Activated gamma-delta T cell treated with Interleukin-2 at 50 U/mL for 16 hours (primary cell): ENCODE results near the gene PRRT4.

Source experiments
- DNase-seq: peaks from one replicate; pipeline ENCODE4 v3.0.0-alpha.2; 2020

The PRRT4 gene

DNA sequence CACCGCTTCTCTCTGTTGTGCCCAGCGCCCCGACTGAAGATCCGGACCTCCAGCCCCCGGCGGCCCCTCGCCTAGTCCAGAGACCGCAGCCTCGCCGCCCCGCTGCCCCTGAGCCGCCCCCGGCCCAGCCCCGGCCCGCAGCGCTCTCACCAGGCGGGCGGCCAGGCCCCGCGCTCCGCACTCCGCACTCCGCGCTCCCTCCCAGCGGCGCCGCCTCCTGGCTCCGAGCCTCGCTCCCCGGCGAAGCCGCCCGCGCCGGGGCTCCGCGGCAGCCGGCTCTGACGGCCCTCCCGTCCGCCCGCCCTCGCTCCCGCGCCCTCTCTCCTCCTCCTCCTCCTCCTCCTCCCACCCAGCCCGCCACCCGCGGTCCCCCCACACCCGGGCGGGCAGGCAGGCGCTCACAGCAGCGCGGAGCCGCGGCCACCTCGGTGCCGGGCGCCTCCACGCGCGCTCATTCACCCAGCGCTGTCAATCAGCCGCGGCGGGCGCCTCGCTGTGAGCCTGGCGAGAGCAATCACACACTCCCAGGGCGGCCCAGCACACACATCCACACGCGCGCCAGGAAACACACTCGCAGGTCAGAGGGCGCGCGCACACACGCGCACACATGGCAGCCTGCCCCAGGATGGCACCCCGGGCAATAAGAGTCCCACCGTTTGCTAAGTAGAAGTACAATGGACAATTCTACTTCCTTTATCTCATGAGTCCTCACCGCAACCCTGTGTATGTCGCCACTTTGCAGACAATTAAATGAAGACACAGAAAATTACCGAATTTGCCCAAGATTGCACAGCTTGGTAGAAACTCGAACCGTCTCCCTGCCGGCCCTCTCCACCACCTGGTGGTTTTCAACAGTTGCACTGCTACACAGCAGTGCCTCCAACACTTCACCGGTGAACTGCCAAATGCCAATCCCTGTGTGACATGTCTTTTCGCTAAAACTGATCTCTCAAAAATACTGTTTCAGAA lies at the start of gene PRRT4:
PRRT4 (minus strand) TSS at position 280 of the 969 bp plus-strand sequence.
- peak; percentile 29 for DNase-seq

- DNase-seq = no peak
Measured at GRCh38 chr7:128410451-128410753, 48.9 kb upstream of the PRRT4 start.

DNA sequence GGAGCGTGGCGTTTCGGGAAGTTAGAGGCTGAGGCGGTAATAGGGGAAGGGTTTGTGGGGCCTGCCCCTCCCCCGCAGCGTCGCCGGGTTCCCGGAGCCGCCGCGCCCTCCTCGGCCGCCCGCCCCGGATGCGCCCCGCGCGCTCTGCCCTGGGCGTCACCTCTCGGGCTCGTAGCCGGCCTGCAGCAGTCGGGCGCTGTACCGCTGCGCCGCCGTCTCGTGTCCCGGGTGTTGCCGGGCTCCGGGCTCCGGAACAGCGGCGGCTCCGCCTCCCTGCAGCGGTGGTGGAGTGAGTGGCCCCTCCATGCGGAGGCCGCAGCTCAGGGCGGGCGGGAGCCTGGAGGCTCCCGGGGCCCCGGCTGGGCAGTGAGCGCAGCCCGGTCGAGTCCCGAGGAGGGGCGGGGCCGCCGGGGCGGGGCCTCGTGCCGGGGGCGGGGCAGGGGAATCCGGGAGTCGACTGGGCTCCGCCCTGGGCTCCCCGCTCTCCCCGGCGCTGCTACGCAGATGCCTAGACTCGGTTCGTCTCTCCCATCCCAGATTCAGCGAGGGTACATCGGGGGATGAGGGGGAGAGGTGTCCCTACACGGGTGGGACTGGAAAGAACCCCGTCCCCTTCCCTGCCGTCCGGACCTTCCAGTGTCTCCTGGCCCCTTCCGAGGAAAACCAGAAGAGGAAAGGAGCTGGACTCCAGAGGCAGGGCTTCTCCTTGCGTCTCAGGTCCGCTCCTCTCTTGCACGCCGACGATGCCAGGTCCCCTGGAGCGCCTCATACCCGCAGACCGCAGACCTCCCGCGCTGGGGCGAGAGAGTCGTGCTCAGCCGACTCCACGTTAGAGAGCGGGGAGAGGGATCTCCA lies 48.3 kb upstream of the PRRT4 start, which contains the start of gene IMPDH1:
IMPDH1 (minus strand) TSS at position 387 of the 855 bp plus-strand sequence; CDS start at position 306, 81 bp downstream.
- peak; percentile 79 for DNase-seq

DNA sequence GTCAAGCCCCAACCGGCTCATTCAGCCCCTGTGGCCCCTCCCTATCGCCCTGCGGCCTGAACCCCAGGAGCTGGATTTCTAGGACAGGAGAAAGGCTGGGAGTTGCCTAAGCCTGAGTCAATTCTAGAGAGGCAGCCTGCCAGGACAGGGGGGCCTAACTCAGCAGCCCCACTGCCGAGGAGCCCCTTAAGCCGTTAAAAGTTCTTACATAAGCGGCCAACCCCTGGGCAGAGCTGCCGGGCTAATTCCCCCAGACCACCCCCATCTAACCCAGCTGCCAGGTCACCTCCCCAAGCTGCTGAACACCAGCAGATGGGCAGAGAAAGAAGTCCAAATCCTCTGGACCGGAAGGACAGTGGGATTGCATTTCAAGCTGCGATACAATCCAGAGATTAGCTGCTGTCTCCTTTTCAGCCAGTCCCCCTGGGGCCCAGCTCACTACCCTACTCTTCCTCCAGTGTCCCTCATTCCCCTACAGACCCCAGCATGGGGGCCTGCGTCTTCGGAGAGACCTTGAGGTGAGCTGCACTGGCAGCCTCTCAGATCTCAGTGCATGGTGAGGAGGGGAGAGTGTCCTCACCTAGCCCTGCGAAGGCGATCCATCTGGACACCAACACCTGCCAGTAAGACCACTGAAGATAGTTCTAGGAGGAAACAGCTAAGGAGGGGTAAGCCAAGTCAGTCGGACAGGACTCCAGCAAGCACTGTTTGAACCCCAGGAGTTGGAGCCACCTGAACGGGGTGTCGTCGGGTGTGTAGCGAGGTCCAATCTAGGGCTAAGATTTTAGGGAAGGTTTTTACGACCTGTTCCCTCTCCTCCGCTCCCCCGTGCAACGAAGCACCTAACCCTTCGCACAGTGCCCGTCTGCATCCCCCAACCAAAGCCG lies 47.5 kb upstream of the PRRT4 start:
- no peak for DNase-seq

GRCh38 chr7:128407751-128408708 lies 46.5 kb upstream of the PRRT4 start:
- DNase-seq = no peak

- no peak for DNase-seq
Measured at GRCh38 chr7:128407233-128407589, 45.7 kb upstream of the PRRT4 start.

GRCh38 chr7:128406314-128407232 lies 45.1 kb upstream of the PRRT4 start:
- DNase-seq = no peak

GRCh38 chr7:128405471-128406313 lies 44.2 kb upstream of the PRRT4 start:
- peak; percentile 46 for DNase-seq

DNA sequence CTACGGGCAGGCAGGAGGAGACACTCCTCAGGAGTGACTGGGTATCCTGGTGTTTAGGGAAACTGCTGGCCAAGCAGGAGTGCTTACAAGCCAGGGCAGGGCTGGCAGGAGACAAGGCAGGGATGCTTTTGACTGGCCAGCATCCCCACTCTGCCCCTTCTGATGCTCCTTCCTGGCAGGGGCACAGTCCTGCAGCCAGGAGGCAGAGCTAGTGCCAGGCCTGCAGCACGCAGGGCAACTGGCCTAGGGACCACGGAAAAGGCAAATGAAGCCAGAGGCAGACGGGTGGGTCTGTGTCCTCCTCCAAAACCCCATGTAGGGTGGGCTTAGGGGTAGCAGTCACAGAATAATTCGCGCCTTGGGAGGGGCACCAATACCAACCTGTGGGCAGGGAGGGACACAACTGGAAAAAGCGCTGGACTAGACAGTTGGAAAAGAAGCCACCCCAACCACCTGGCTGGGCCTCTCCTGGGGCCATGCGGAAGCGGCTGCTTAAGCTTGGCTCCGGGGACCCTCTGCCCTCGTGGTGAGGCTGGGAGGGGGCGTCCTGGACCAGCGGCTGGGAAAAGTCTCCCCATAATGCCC lies 43.5 kb upstream of the PRRT4 start:
- no peak for DNase-seq

DNA sequence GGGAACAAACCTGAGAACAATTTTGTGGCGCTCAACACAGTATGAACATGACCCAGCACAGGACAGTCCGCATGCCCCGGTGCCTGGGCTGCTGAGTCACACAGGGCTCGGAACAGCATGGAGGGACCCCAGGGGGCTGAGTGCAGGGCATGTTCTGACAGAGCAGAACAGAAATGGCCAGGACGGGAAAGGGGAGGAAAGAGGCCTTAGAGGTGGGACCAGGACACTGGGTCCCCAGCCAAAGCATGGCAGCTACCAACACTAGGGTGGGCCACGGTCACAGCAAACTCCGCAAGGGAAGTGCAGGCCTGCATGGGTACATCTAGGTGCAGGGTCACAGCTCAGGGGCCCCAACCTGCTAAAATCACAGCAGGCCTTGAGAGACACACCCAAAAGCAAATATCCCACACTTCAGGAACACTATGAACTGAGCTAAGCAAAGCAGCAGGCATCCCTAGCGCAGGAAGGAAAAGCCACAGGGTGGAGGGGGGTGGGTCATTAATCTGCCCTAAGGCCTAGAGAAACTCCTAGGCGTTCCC lies 42.7 kb upstream of the PRRT4 start:
- DNase-seq = no peak

- DNase-seq = no peak
Measured at GRCh38 chr7:128403676-128404075, 42.2 kb upstream of the PRRT4 start.

DNA sequence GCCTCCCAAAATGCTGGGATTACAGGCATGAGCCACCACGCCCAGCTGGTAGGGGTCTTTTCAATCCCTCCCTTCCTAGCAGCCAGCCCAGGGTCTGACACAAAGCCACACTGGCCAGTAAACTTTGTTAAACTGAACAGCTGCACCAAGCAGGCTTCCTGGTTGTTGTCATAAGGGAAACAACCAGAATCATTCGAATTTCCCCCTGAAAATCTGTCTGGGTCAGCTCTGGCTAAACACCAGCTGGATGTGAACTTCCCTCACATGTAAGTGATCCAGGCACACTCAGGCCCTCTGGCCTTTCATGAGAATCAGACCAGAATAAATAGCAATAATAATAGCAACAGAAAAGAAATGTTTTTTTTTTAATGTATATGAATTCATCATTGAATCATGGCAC lies 40.9 kb upstream of the PRRT4 start:
- DNase-seq = no peak

- no peak for DNase-seq
Measured at GRCh38 chr7:128400566-128400965, 39.1 kb upstream of the PRRT4 start.

DNA sequence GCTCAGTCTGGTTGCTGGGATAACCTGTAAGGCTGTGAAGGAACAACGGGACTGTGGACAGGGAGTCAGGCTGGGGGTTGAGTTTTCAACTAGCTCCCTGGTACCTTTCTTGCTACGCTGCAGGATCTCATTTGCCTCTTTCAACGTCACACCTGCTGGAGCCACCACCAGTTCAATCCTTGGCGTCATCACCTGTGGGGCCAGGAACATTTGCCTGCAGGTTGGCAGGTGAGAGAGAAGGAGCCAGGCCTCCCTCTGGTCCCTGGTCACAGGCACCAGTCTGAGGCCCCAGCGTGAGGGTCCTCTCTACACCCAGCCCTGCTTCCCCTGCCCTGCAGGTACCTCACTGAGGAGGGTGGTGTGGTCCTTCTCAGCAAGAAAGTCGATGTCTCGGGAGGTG lies 38.5 kb upstream of the PRRT4 start:
- no peak for DNase-seq

GRCh38 chr7:128398841-128399135 lies 37.3 kb upstream of the PRRT4 start:
- no peak for DNase-seq

DNA sequence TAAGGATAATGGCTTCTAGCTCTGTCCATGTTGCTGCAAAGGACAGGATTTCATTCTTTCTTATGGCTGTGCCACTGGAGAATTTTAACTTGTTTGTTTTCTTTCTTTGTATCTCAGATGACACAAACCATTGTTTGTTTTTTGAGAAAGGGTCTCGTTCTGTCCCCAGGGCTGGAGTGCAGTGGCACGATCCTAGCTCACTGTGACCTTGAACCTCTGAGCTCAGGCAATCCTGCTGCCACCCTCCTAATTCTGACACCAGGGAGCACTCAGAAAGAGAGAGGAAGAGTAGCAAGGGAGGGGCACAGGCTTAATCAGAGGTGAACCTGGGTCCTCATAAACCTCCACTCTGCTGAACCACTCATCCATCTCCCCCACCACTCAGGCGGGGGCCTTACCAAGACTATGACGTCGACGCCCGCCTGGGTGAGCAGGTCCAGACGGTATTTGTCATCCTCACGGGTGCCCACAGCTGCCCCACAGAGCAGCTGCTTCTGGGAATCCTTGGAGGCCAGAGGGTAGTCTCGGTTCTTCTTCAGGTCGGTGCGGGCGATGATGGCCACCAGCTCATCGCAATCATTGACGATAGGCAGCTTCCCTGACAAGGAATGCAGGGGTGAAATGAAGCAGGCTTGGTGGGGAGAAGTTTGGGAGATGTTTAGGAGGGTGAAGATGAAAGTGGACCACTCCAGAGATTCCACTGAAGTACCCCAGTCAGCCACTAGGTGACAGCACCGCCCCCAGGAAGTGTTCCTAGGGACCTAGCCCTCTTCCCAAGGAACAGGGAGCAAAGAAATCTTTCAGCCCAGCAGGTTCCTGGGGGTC lies 36.7 kb upstream of the PRRT4 start:
- DNase-seq = peak; percentile 41

DNA sequence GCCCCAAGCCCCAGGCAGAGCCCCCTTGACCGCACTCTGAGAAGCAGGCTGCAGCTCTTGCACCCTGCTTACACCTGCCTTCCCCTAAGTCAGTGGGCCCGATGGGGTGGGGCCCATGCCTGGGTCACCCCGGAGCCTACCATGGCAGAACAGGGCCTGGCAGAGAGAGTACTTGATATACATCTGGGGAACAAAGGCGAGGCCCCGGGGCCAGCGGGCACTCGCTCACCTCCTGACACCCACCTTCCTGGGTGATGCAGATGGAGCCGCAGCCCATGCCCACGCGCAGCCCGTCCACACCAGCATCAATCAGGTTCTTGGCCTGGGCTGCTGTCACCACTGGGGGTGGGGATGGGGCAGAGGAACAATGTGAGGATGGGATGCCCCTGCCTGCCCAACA lies 34.9 kb upstream of the PRRT4 start:
- no peak for DNase-seq

- no peak for DNase-seq
Measured at GRCh38 chr7:128395748-128396147, 34.3 kb upstream of the PRRT4 start.
